Adipocyte (in vitro differentiated cells): ENCODE results near the gene CNTNAP5.
"Not testable (repeated sequence)": the region's sequence is repeated elsewhere in the genome, so short reads cannot be mapped to it uniquely, and the experiment has no call there.

Experiments
- DNase-seq: peaks from one replicate; pipeline ENCODE4 v3.0.0-alpha.2; 2015; ENCODE audit warnings: low read depth
- H3K27me3 ChIP-seq: replicated peaks from 2 replicates; pipeline ENCODE4 v1.7.0; 2013; ENCODE audit warnings: mild to moderate bottlenecking, low read length, moderate library complexity; ENCODE audit not compliant: control insufficient read depth, insufficient read depth
- H3K36me3 ChIP-seq: 2 replicates; pipeline ENCODE4 v1.7.0; 2013; ENCODE audit warnings: low read length, mild to moderate bottlenecking, moderate library complexity; ENCODE audit not compliant: control insufficient read depth, insufficient read depth, severe bottlenecking
- H3K4me1 ChIP-seq: 2 replicates; pipeline ENCODE4 v1.7.0; 2013; ENCODE audit warnings: mild to moderate bottlenecking, low read length, moderate library complexity; ENCODE audit not compliant: control insufficient read depth, insufficient read depth
- H3K4me3 ChIP-seq: 2 replicates; pipeline ENCODE4 v1.7.0; 2013; ENCODE audit warnings: mild to moderate bottlenecking, low read length, moderate library complexity
- H3K9ac ChIP-seq: 2 replicates; pipeline ENCODE4 v1.7.0; 2013; ENCODE audit warnings: mild to moderate bottlenecking, low read length, moderate library complexity
- H3K9me3 ChIP-seq: 2 replicates; pipeline ENCODE4 v1.7.0; 2013; ENCODE audit warnings: mild to moderate bottlenecking, low read length, moderate library complexity; ENCODE audit not compliant: control insufficient read depth

The CNTNAP5 gene

GRCh38 chr2:124369181-124369580 is 344.1 kb downstream of the CNTNAP5 start:
- H3K4me1 ChIP-seq = no peaks in the 10 kb centered on the region
- H3K9ac ChIP-seq = no peak overlapping the region
- DNase-seq = no peak
- H3K36me3 ChIP-seq = no peaks in the 10 kb centered on the region
- H3K4me3 ChIP-seq = no peak overlapping the region
- no peaks in the 10 kb centered on the region for H3K9me3 ChIP-seq
- no peaks in the 10 kb centered on the region for H3K27me3 ChIP-seq

GRCh38 chr2:124380221-124380749 is 355.2 kb downstream of the CNTNAP5 start:
- H3K4me1 ChIP-seq = no peaks in the 10 kb centered on the region
- no peaks in the 10 kb centered on the region for H3K27me3 ChIP-seq
- peaks cover 3% of the 10 kb centered on the region for H3K9me3 ChIP-seq
- no peaks in the 10 kb centered on the region for H3K36me3 ChIP-seq
- H3K4me3 ChIP-seq = no peak overlapping the region
- DNase-seq = no peak
- no peak overlapping the region for H3K9ac ChIP-seq

- Histone ChIP-seq H3K4me3 (no peak overlapping the region), H3K9ac (no peak overlapping the region)
- DNase-seq = no peak
Measured at GRCh38 chr2:124382067-124382618, 357.1 kb downstream of the CNTNAP5 start.

GRCh38 chr2:124395961-124396360 is 370.9 kb downstream of the CNTNAP5 start:
- no peak overlapping the region for H3K4me3 ChIP-seq
- H3K27me3 ChIP-seq = no peaks in the 10 kb centered on the region
- no peaks in the 10 kb centered on the region for H3K4me1 ChIP-seq
- no peak overlapping the region for H3K9ac ChIP-seq
- no peak for DNase-seq
- H3K9me3 ChIP-seq = no peaks in the 10 kb centered on the region
- no peaks in the 10 kb centered on the region for H3K36me3 ChIP-seq

More at GRCh38 chr2:124382067-124382618, 357.1 kb downstream of the CNTNAP5 start:
- Histone ChIP-seq H3K4me1 (no peaks in the 10 kb centered on the region), H3K36me3 (no peaks in the 10 kb centered on the region), H3K9me3 (peaks cover 3% of the 10 kb centered on the region), H3K27me3 (no peaks in the 10 kb centered on the region)

GRCh38 chr2:124402274-124402673 is 377.2 kb downstream of the CNTNAP5 start:
- Histone ChIP-seq H3K4me1 (no peaks in the 10 kb centered on the region), H3K27me3 (no peaks in the 10 kb centered on the region), H3K36me3 (no peaks in the 10 kb centered on the region), H3K9ac (no peak overlapping the region), H3K9me3 (no peaks in the 10 kb centered on the region), H3K4me3 (no peak overlapping the region)
- no peak for DNase-seq

DNA sequence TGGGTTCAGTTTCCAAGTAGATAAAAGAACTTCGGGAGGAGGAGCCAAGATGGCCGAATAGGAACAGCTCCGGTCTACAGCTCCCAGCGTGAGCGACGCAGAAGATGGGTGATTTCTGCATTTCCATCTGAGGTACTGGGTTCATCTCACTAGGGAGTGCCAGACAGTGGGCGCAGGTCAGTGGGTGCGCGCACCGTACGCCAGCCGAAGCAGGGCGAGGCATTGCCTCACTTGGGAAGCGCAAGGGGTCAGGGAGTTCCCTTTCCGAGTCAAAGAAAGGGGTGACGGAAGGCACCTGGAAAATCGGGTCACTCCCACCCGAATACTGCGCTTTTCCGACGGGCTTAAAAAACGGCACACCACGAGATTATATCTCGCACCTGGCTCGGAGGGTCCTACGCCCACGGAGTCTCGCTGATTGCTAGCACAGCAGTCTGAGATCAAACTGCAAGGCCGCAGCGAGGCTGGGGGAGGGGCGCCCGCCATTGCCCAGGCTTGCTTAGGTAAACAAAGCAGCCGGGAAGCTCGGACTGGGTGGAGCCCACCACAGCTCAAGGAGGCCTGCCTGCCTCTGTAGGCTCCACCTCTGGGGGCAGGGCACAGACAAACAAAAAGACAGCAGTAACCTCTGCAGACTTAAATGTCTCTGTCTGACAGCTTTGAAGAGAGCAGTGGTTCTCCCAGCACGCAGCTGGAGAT is 382.9 kb downstream of the CNTNAP5 start:
- not testable (repeated sequence) for H3K4me1 ChIP-seq, H3K36me3 ChIP-seq, H3K4me3 ChIP-seq, H3K27me3 ChIP-seq, DNase-seq, H3K9ac ChIP-seq, H3K9me3 ChIP-seq

DNA sequence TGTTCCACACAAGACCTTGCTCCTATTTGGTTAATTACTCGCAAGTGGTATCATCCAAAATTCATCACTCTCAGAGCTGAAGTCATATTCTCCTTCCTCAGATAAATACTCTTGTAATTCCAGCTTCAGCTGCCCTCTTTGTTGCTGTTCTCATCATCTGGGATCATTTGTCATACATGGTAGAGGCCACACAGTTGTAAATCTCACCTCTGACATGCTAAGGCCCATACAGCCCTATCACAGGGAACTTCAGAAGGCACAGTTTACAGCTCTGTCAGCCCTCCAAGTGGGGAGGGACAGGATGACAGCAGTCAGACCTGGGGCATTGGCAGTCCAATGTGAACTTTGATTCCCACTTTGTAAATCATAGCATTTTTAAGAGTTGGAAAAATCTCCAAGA is 399.0 kb downstream of the CNTNAP5 start:
- Histone ChIP-seq H3K27me3 (no peaks in the 10 kb centered on the region), H3K9me3 (no peaks in the 10 kb centered on the region), H3K9ac (no peak overlapping the region), H3K4me1 (no peaks in the 10 kb centered on the region), H3K36me3 (no peaks in the 10 kb centered on the region), H3K4me3 (no peak overlapping the region)
- no peak for DNase-seq

DNA sequence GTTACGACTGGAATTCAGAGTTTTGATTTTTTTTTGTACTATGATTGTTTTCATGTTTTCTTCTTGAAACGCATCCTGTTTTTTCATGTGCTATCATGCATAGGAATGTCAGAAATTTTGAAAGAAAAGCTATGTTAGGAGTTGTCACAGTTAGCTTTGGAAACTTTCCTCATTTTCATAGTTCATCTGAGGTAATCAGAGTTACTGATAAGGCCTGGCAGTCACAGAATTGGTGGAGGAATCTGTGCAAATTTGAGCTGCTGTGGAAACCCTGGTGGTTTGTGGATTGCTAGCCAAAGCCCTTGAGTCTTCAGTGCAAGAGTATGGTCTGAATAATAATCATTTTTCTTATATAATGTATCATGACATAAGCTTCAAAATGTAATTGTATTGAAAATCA is 401.0 kb downstream of the CNTNAP5 start:
- DNase-seq = no peak
- H3K4me3 ChIP-seq = no peak overlapping the region
- H3K9me3 ChIP-seq = no peaks in the 10 kb centered on the region
- H3K36me3 ChIP-seq = no peaks in the 10 kb centered on the region
- no peak overlapping the region for H3K9ac ChIP-seq
- H3K27me3 ChIP-seq = no peaks in the 10 kb centered on the region
- H3K4me1 ChIP-seq = no peaks in the 10 kb centered on the region

DNA sequence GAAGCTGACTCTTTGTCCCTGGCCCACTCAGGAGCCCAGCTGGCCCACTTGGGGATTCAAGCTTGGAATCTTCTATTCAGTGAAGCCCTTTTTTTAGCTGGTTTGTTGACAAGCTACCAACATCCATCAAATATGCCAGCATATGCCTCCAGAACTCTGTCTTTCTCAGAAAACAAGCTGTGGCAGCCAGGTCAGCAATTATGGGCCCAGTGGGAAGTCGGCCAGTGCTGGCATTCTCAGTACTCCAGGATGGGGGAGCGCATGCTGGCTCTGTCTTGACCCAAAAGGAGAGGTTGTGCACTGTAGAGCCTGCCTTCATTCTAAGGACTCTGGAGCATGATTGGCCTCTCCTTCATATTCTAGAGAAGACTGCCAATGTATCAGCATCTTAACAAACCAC is 401.5 kb downstream of the CNTNAP5 start:
- H3K27me3 ChIP-seq = no peaks in the 10 kb centered on the region
- H3K9me3 ChIP-seq = no peaks in the 10 kb centered on the region
- DNase-seq = no peak
- no peak overlapping the region for H3K4me3 ChIP-seq
- no peaks in the 10 kb centered on the region for H3K4me1 ChIP-seq
- no peaks in the 10 kb centered on the region for H3K36me3 ChIP-seq
- H3K9ac ChIP-seq = no peak overlapping the region

GRCh38 chr2:124437811-124438210 is 412.7 kb downstream of the CNTNAP5 start:
- Histone ChIP-seq H3K9me3 (no peaks in the 10 kb centered on the region), H3K27me3 (no peaks in the 10 kb centered on the region), H3K9ac (no peak overlapping the region), H3K36me3 (no peaks in the 10 kb centered on the region), H3K4me1 (no peaks in the 10 kb centered on the region), H3K4me3 (no peak overlapping the region)
- no peak for DNase-seq

DNA sequence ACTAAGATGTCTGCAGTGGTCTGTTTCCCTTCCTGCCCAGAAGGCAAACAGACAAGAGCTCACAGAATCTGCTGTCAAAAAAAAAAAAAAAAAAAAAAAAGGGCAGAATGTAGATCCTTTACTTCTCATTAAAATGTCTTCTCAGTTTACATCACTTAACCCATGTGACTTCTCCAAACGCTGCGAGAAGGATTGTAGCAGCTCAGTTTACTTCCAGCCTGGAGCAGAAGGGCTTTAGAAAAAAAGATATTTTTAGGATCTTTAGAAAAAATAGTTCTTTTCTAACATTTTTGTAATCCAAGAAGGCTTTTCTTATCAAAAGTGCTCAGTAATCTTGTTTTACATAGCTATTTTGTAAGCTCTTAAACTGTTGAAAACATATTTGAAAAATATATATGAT is 425.4 kb downstream of the CNTNAP5 start:
- Histone ChIP-seq H3K4me3 (no peak overlapping the region), H3K27me3 (no peaks in the 10 kb centered on the region), H3K9ac (no peak overlapping the region), H3K4me1 (no peaks in the 10 kb centered on the region), H3K36me3 (no peaks in the 10 kb centered on the region), H3K9me3 (peaks cover 5% of the 10 kb centered on the region)
- DNase-seq = no peak
